HG03103 (cell line): ENCODE results near the gene SERPINE3.
A peak's percentile ranks its signal among the peaks of the same experiment; 100 is the strongest.

Experiments
- ATAC-seq: cut with Tn5 transposase; IDR thresholded peaks from one replicate; pipeline ENCODE4 v1.9.1; 2021; ENCODE audit warnings: low read depth; ENCODE audit not compliant: unreplicated experiment

Gene SERPINE3

GRCh38 chr13:51359352-51359751 is 19.9 kb downstream of the SERPINE3 start:
- ATAC-seq: no peak

DNA sequence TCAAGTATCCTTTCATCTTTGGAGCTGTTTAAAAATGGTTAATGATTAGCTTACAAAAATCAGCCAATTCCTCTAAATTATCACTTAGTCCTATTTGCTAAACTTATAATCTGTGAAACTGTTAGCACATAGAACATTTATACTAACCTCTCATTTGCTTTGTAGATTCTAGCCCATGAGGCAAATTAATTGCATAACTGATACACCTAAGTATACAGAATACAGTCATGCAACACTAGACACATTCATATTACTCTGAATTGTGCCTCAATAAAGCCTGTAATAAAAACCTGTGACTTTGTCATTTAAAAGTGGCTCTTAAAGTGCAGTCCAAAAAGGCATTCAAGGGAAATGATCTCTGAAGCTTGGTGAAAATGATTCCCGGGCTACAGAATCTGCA is 21.0 kb downstream of the SERPINE3 start:
- ATAC-seq: no peak

DNA sequence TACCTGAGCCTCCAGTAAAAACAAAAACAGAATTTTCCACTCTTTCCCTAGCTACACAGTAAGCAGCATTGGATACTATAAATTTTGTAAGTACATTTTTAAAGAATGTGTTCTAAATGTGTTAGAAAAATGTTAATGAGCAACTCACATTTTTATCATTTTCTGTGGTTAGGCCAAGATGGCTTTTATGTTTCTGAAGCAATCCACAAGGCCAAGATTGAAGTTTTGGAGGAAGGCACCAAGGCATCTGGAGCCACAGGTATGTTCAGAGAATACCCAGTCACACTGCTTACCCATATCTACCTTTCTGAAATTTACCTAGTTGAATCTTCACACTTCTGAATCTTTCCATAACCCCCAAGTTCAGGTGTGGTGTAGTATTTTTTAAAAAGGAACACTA is 21.6 kb downstream of the SERPINE3 start:
- ATAC-seq: no peak

DNA sequence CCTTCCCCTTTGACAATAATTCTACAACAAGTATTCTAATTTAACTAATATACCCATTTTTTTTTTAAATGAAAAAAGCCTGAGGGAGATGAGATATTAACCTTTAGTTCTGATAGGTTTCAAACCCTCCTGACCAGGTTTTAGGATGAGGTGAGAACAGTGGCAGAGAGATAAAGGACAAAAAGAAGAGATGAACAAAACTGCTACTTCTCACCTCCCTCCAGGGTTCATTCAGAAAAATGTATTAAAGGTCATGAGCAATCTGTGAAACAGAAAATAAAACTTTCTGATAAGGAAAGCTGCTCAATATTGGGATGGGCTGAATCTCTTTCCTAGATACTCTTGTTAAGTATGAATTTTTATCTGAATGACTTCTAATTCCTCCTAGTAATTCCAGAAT is 24.1 kb downstream of the SERPINE3 start:
- ATAC-seq: no peak

GRCh38 chr13:51364404-51365008 is 25.0 kb downstream of the SERPINE3 start:
- ATAC-seq: no peak

DNA sequence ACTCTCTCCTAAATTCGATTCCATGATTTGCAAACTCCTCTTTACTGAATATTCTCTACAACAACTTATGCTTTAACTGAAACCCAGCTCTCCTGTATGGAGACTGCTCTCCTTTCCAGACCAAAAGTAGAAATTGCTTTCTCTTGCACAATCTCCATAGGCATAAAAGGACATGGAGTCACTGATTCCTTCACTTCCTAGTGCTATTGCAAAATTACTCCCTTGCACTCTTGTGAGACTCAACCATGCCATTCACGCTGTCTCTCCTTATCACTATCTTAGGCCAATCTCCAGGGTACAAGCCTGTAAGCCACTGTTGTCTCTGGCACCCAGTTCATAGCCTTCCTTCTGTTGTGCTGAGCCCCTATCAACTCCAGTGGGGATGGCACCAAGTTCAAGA is 30.6 kb downstream of the SERPINE3 start:
- ATAC-seq: no peak

- ATAC-seq: no peak
Observed at GRCh38 chr13:51370811-51371210, 31.3 kb downstream of the SERPINE3 start.

- ATAC-seq: no peak
Observed at GRCh38 chr13:51371768-51372399, 32.4 kb downstream of the SERPINE3 start.

DNA sequence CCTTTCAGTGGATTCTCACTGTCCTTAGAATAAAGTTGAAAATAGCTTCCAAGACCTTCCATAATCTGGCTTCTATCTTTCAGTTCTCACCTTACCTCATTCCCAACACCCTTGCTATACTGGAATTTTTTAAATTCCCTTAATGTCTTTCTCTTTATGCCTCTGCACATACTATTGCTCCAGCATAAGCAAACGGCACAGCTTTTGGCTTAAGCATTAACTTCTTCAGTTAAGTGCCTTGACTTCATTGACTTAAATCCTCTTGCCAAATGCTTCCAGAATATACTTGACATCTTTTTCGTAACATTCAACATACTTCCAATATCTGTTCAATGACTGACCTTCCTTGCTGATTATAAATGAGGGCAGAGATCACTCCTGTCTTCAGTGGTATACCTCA is 34.0 kb downstream of the SERPINE3 start:
- no peak for ATAC-seq

DNA sequence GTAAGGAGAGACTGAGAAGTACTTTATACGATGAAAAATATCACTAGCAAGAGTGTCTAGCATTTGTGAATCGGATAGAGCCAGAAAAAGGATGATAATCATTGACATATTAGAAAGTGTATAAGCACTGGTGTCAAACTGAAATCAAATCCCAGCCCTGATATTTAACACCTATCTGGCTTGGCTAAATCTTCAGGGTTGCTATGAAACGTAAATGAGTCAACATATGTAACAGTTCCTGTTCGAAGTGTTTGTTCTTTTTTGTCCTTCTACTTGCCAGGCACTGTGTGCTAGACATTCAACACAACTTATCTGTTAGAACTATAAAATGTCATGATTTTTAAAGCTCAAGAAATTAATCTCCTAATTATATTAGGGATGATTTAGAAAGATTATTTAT is 40.8 kb downstream of the SERPINE3 start:
- no peak for ATAC-seq

DNA sequence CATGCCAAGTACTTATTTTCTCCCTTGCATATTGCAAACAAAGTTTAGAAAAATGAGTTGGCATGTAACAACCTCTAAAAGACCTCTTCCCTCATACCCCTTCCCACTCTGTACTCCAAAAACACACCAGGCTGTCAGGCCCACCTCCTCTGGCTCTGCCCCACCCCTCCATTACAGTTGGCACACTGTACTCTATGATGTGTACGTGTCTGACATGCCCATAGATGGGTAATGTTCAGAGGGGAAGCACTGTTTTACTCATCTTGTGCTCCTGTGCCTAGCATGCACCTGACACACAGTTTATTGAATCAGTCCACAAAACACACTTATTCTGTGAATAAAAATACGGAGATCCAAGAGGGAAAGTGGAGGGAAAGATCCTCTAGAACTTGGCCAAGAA is 45.6 kb downstream of the SERPINE3 start:
- ATAC-seq: no peak

DNA sequence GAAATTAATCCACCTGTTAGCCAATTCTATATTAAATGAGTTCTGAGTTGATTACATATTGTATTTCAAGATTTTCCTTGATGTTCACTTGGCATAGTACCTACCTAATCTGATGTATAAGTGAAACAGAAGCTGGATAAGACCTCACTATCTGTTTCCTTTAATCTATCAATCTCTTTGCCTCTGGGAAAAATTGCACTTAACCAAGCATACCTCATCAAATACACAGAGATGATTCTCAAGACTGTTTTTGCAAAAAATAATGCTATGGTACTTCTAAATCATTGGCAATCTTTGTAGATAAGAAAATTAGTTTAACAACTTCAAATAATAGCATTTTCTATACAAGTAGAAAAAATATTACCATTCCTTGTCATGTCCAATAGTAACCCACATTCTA is 55.2 kb downstream of the SERPINE3 start:
- ATAC-seq: no peak

DNA sequence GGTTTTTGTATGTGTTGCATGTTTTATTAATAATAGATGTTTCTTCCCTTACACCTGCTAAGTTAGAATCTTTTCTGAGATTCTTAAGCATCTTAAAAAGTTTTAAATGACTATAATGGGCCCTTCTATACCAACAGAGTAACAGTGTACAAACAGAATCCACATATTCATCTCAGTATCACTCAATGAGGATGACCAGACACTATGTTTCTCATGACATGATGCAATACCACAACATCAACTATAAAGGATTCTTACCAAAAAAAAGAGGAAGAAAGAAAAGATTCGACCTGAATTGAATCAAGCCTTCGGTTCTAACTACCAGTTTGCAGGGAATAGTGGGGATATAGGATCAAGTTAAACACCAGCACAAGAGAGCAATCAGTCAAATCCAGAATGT is 56.9 kb downstream of the SERPINE3 start:
- ATAC-seq: peak; percentile 83

DNA sequence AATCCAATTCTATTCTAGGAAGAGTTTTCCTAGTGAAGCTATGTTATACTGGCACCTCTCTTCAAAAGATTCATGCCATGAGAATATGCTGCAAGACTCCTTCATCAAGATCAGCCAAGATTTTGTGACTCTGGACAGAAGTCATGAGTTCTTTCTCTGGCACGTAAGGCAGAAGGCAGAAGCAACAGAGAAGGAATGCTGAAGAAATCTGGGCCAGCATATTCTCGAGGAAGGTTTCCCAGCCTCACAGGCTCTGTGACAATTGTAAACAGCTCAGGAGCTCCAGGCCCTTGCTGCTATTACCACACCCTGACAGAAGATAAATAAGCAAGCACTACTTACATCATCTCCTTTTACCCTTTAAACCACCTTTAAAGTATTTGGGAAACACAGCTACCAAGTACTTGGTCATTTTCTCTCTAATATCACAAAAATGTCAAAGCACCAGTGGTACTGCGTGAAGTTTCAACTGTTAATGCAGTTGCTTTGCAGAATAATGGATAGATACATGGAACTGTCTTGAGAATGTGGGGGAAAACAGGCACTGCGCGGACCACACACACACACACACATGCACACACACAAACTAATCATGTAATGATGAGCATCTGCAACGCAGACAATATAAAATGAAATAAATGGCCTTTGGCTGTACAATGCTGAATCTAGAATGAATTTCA is 57.9 kb downstream of the SERPINE3 start:
- no peak for ATAC-seq

- no peak for ATAC-seq
Observed at GRCh38 chr13:51405176-51405575, 65.7 kb downstream of the SERPINE3 start.

GRCh38 chr13:51412431-51412830 is 72.9 kb downstream of the SERPINE3 start:
- no peak for ATAC-seq
